A673 (cell line): Measurements from ENCODE around the gene LRRC27. TPM values are rescaled to one million over a fixed set of nuclear protein-coding genes. Genes with fewer than 3 reads are reported as not detected.

ENCODE experiments used
- BruUV-seq: library from RNA; stranded (reverse); fragments of 400-500 nt; replicated peaks from 2 replicates; lab custom pipeline; 2021; lab: Mats Ljungman, UMichigan
- CTCF ChIA-PET: fragments of 300-600 bp; sonication (Branson Sonifier 250); formaldehyde crosslinking; loops from one replicate; lab custom pipeline; 2022; ENCODE audit warnings: antibody characterized with exemption; lab: Charles Lee
- POLR2A ChIA-PET: fragments of 300-600 bp; sonication (Branson Sonifier 250); formaldehyde crosslinking; loops from one replicate; lab custom pipeline; 2022; ENCODE audit warnings: antibody characterized with exemption; ENCODE audit not compliant: low non-redundant PET; lab: Charles Lee
- DNase-seq: peaks from one replicate; pipeline ENCODE4 v3.0.0-alpha.2; 2015; ENCODE audit warnings: low spot score
- H3K27ac ChIP-seq: fragments of 200-600 bp; sonication (generic); 2 replicates; pipeline ENCODE4 v1.5.1; 2016; ENCODE audit warnings: mixed run types, low read depth, mild to moderate bottlenecking, mixed read lengths, antibody characterized with exemption, low read length; ENCODE audit not compliant: poor library complexity, severe bottlenecking
- H3K27me3 ChIP-seq: fragments of 200-600 bp; sonication (generic); replicated peaks from 2 replicates; pipeline ENCODE4 v1.6.1; 2017; ENCODE audit warnings: mixed run types, low read depth, mild to moderate bottlenecking, mixed read lengths, antibody characterized with exemption, low read length; ENCODE audit not compliant: insufficient read depth, poor library complexity
- H3K36me3 ChIP-seq: fragments of 200-600 bp; sonication (generic); 2 replicates; pipeline ENCODE4 v1.6.1; 2016; ENCODE audit warnings: mixed run types, mild to moderate bottlenecking, mixed read lengths, antibody characterized with exemption, low read length; ENCODE audit not compliant: insufficient read depth, poor library complexity, severe bottlenecking
- H3K4me1 ChIP-seq: fragments of 200-600 bp; sonication (generic); 2 replicates; pipeline ENCODE4 v1.6.1; 2017; ENCODE audit warnings: mixed run types, mild to moderate bottlenecking, mixed read lengths, antibody characterized with exemption, low read length; ENCODE audit not compliant: insufficient read depth, poor library complexity, severe bottlenecking
- H3K4me3 ChIP-seq: fragments of 200-600 bp; sonication (generic); 2 replicates; pipeline ENCODE4 v1.5.1; 2016; ENCODE audit warnings: low read depth, mixed run types, mild to moderate bottlenecking, mixed read lengths, low read length; ENCODE audit not compliant: poor library complexity, severe bottlenecking
- H3K9me3 ChIP-seq: fragments of 200-600 bp; sonication (generic); 2 replicates; pipeline ENCODE4 v1.6.1; 2016; ENCODE audit warnings: mixed run types, low read depth, mild to moderate bottlenecking, mixed read lengths, antibody characterized with exemption, low read length; ENCODE audit not compliant: poor library complexity, severe bottlenecking
- CTCF ChIP-seq: fragments of 300-800, 200-600 bp; sonication (generic); conservative IDR thresholded peaks from 2 replicates; pipeline ENCODE4 v1.5.1; 2017; ENCODE audit warnings: low read depth, mild to moderate bottlenecking, antibody characterized with exemption, low read length, moderate library complexity, mixed read lengths
- EZH2 ChIP-seq: fragments of 200-600 bp; sonication (generic); IDR thresholded peaks from 2 replicates; pipeline ENCODE4 v1.6.1; 2017; ENCODE audit warnings: borderline replicate concordance, low read depth, mild to moderate bottlenecking, mixed read lengths, antibody characterized with exemption, low read length; ENCODE audit not compliant: poor library complexity, severe bottlenecking
- intact Hi-C: fragments of 100-400 bp; cut with micrococcal nuclease; formaldehyde crosslinking; loops from one replicate; pipeline ENCODE4 v1.10.0; 2022; ENCODE audit not compliant: unreplicated experiment
- total RNA-seq: library from RNA; stranded (reverse); gene quantifications from 2 replicates; pipeline ENCODE4 v1.2.3, GENCODE V29; 2021

Gene LRRC27
- total RNA-seq, 1 experiment from 2014 or later, result 11.5 TPM

GRCh38 chr10:132305654-132306342 lies 26.2 kb upstream of the LRRC27 start:
- no peak for TF ChIP-seq CTCF
- DNase-seq, result no peak
- intact Hi-C loops, result no loop called here
- no peak overlapping the region for H3K4me3 ChIP-seq
- no peak overlapping the region for H3K27ac ChIP-seq
- no peaks in the 10 kb centered on the region for H3K36me3 ChIP-seq
- ChIA-PET POLR2A (no interaction called here), CTCF (no interaction called here)
- peaks cover 6% of the 10 kb centered on the region for H3K4me1 ChIP-seq
- BruUV-seq, result no TSS peak
- peaks cover 11% of the 10 kb centered on the region for H3K27me3 ChIP-seq
- peaks cover 5% of the 10 kb centered on the region for H3K9me3 ChIP-seq

GRCh38 chr10:132306343-132306685 lies 25.7 kb upstream of the LRRC27 start:
- Histone ChIP-seq H3K27me3 (peaks cover 11% of the 10 kb centered on the region), H3K36me3 (no peaks in the 10 kb centered on the region), H3K4me3 (no peak overlapping the region), H3K4me1 (peaks cover 6% of the 10 kb centered on the region), H3K9me3 (peaks cover 5% of the 10 kb centered on the region), H3K27ac (no peak overlapping the region)
- ChIA-PET POLR2A (no interaction called here), CTCF (no interaction called here)
- no peak for TF ChIP-seq CTCF
- no peak for TF ChIP-seq EZH2
- DNase-seq, result no peak
- BruUV-seq, result no TSS peak
- intact Hi-C loops, result no loop called here

- H3K4me3 ChIP-seq, result peak overlapping the region; percentile 58
- H3K36me3 ChIP-seq, result no peaks in the 10 kb centered on the region
- H3K27me3 ChIP-seq, result peaks cover 11% of the 10 kb centered on the region
- intact Hi-C loops, result no loop called here
- DNase-seq, result no peak
- no TSS peak for BruUV-seq
- peaks cover 5% of the 10 kb centered on the region for H3K9me3 ChIP-seq
- POLR2A ChIA-PET, result no interaction called here
- peaks cover 6% of the 10 kb centered on the region for H3K4me1 ChIP-seq
- TF ChIP-seq CTCF, result no peak
- TF ChIP-seq EZH2, result no peak
- H3K27ac ChIP-seq, result no peak overlapping the region
- CTCF ChIA-PET, result interaction anchor here (0.6 kb wide), 1 partner anchor 147 kb away, joined by 4 read pairs; no protein-coding TSS in a partner anchor
Observed at GRCh38 chr10:132306864-132307751, 24.9 kb upstream of the LRRC27 start.
